Hippocampal formation (tissue), 2 donors: ENCODE data around the gene DDX3X.
"Not testable (repeated sequence)": the region's sequence is repeated elsewhere in the genome, so short reads cannot be mapped to it uniquely, and the experiment has no call there.

Experiments used
- DNase-seq, 2 donors: peaks; one replicate each; lab custom pipeline; 2025; lab: John Stamatoyannopoulos, UW

Gene DDX3X

GRCh38 chrX:41373989-41374606, 40.1 kb downstream of the DDX3X start:
- no peak for DNase-seq

GRCh38 chrX:41377624-41378023, 43.7 kb downstream of the DDX3X start:
- no peak for DNase-seq

DNA sequence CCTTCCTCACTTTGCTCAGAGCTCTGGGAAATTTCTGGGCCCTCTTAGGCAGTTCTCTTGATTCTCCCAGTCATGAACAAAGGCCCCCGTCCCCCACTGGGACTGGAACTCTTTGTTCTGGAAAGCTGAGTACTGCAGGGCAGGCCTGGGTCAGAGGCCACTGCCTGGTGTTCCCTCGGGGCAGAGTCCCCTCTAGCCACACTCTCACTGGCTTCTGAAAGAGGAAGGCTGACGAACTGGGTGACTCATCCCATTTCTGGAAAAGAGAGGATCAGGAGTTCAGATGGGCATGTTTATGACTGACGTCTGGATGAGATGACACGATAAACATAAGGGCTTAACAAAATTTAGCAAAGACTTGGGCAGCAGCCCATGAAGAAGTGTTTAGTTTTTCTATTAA, 47.7 kb downstream of the DDX3X start:
- DNase-seq: no peak

DNA sequence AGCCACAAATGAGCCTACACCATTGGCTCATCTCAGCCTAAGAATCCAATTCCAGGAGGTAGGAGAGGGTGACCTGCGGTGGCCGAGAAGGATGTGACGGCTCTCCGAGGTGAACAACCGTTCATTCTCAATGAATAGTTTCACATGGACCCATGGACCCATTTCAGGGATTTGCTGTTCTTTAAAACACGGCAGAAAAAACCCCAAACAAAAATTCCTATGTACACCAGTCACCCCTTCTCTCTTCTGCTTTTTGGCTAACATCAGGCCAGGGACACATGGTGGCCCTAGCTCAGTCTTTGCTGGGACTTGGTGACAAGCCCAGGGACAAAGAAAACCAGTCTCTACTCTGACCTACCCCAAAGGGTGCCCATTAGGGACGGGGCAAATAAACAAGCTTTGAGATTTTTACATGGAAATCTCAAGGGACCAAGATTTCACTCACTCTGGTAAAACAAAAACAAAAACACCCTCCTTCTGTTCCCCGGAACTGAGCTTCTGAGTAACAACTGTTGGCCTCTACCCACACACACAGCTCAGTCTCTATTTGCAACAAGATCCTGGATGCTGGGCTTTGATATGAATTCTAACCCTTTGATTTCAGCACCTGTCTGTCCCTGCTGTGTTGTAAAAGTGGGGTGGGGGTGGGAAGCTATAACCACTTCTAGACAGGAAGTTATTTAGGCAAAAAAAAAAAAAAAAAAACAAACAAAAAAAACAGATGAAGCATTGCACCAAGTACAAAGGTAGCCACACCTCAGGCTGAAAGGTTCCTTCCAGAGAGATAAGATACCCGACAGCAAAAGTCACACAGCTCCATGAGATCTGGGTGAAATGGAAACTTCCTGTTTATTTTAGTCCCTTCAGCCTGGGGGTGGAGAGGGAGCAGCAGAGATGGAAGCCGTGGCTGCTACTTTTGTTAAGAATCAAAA, 49.0 kb downstream of the DDX3X start:
- DNase-seq: no peak

GRCh38 chrX:41384051-41384705, 50.2 kb downstream of the DDX3X start:
- peak in 1 of 2 donors; percentile 3 for DNase-seq

DNA sequence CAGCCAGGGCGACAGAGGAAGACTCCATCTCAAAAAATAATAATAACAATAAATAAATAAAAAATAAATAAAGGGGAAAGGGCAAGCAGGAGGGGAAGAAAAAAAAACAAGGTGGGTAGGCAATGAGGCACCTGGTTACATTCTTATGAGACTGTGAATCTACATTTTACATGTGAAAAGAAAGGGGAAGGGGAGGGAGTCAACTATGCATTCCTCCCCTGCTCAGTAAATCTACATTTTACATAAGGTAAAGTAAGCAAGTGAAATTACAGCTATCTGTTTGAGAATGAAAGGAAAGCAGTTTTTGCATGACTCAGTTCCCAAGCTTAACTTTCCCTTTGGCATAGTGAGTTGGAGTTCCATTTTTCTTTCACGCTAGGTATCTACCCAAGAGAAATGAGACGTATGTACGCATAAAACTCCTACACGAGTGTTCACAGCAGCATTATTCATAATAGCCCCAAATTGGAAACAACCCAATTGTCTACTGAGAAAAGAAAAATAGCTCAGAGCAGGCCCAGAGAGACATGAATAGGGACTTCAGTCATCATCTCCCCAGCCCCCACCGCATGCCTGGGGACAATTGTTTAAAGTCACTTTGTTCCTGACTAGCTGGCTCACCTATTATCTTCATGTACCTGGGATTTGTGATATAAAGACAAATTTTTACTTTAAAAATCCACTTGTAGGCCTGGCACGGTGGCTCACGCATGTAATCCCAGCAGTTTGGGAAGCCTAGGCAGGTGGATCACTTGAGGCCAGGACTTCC, 52.4 kb downstream of the DDX3X start:
- no peak for DNase-seq

GRCh38 chrX:41388543-41388942, 54.6 kb downstream of the DDX3X start:
- no peak for DNase-seq

DNA sequence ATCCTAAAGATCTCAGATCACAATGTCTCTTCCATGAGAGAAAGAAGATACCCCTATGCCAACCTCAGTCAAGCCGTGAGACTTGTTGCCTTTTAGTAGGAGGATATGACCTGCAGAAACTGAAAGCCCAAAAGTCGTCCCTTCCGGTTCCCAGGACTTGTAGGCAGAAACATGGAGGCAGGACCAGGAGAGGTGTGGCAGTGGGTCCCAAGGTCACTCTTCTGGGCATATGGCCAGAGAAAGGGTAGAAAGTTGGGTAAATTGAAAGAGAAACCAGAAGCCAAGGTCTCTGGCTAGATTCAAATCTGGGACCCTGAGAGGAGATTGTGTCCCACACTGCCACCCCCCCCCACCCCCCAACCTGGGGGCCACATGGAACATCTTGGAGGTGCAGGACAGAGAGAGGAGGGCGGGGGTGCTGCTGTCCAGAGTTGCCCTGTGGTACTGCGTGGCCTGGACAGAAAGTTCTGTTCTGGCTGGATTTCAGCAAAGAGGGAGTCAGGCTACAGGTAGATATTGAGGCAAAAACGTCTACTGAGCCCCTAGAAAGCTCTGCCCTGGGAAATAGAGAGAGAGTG, 55.4 kb downstream of the DDX3X start:
- DNase-seq: no peak

GRCh38 chrX:41390576-41390975, 56.6 kb downstream of the DDX3X start:
- DNase-seq: not testable (repeated sequence)

DNA sequence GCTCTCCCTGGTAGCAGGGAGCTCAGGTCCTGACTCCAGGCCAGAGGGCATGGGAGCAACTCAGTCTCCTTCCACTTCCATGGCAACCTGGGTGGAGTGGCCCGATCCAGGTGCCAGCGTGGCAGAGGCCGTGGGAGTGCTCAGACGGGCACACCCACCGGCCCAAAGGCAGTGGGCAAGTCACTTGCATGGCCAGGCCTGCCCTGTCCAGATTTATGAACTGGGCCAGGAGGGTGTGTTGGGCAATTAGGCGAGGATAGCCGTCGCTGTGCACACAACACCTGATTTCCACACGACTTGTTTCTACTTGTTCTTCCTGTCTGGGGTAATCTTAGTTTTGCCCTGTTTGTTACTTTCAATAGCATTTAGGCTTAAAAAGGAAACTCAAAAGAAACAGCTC, 57.6 kb downstream of the DDX3X start:
- DNase-seq: no peak

- DNase-seq: no peak
These were observed 60.3 kb downstream of the DDX3X start for GRCh38 chrX:41394293-41394692.

DNA sequence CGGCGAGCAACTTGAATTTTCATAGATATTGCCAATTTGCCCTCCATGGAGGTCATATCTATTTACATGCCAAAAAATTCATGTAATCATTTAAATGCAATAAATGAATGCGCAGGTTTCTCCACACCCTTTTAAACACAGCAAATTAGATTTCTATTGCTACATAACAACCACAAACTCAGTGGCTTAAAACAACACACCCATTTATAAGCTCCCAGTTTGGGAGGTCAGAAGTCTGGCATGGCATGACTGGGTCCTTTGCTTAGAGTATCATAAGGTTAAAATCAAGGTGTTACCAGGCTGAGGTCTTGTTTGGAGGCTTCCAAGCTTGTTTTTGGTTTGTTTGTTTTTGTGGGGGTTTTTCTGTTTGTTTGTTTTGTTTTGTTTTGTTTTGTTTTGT, 63.3 kb downstream of the DDX3X start:
- no peak for DNase-seq

GRCh38 chrX:41397768-41398167, 63.8 kb downstream of the DDX3X start:
- no peak for DNase-seq

DNA sequence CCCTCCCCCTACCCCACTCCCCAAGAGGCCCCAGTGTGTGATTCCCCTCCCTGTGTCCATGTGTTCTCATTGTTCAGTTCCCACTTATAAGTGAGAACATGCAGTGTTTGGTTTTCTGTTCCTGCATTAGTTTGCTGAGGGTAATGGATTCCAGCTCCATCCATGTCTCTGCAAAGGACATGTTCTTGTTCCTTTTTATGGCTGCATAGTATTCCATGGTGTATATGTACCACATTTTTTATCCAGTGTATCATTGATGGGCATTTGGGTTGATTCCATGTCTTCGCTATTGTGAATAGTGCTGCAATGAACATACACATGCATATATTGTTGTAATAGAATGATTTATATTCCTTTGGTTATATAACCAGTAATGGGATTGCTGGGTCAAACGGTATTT, 68.6 kb downstream of the DDX3X start:
- not testable (repeated sequence) for DNase-seq

- no peak for DNase-seq
These were observed 71.6 kb downstream of the DDX3X start for GRCh38 chrX:41405551-41405950.

- no peak for DNase-seq
These were observed 72.2 kb downstream of the DDX3X start for GRCh38 chrX:41406201-41406600.

GRCh38 chrX:41407816-41408215, 73.9 kb downstream of the DDX3X start:
- DNase-seq: no peak

- DNase-seq: no peak
These were observed 74.6 kb downstream of the DDX3X start for GRCh38 chrX:41408576-41408975.

GRCh38 chrX:41409006-41409405, 75.0 kb downstream of the DDX3X start:
- peak in 1 of 2 donors; percentile 1 for DNase-seq

DNA sequence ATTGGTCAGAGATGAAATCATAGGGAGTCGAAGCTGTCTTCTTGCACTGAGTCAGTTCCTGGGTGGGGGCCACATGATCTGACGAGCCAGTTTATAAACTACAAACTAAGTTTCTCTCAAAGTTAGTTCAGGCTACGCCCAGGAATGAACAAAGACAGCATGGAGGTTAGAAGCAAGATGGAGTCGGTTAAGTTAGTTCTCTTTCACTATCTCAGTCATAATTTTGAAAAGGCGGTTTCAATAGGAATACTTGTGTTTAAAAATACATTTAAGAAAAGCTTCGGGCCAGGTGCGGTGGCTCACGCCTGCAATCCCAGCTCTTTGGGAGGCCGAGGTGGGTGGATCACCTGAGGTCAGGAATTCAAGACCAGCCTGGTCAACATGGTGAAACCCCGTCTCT, 77.3 kb downstream of the DDX3X start:
- DNase-seq: not testable (repeated sequence)

DNA sequence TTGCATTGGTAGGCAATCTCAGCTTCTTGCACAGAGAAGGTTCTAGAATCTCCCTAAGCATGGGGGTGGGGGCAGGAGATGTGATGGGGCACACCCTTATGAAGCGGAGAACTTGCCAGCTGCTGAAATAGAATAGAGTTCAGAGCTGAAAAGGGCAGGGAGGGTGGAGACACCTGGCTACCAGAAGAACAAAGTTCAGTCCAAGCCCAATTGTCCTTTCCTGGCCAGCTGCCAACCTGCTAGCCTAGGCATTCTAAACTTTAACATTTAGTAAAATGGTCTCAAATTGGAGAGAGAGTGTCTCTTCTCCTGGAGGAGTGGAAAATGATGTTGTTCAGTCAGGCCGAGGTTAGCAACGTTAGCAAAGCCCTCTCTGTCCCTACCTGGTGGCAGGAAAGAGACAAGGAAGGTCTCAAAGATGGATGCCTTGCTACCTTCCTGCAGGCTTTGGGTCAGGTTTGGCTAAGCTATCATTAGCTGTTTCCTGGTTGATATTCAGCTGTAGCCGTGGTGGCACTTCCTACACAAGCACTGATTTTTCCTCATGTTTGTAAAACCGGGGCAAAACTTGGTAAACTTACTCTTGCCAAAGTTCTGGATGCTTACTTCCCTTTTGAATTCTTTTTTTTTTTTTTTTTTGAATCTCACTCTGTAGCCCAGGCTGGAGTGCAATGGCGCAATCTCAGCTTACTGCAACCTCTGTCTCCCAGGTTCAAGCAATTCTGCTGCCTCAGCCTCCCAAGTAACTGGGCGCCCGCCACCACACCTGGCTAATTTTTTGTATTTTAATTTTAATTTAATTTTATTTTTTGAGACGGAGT, 78.5 kb downstream of the DDX3X start:
- no peak for DNase-seq
